Left renal cortex interstitium (tissue), 4 donors: ENCODE data around the gene UBQLN2. TPM values are rescaled to one million over a fixed set of nuclear protein-coding genes. Genes with fewer than 3 reads are reported as not detected.
"Not testable (repeated sequence)": the region's sequence is repeated elsewhere in the genome, so short reads cannot be mapped to it uniquely, and the experiment has no call there.

ENCODE experiments used
- DNase-seq, 4 donors: peaks; one replicate each; pipeline ENCODE4 v3.0.0-alpha.2; 2013; ENCODE audit warnings: low read depth in 4 of 4, low spot score in 2 of 4, missing footprints in 1 of 4
- polyA plus RNA-seq, 4 donors: library from polyadenylated mRNA; unstranded; fragments of 120-200 nt; gene quantifications; one replicate each; pipeline ENCODE4 v1.2.1, GENCODE V29; 2013; ENCODE audit not compliant: insufficient read length in 4 of 4

UBQLN2 gene
- polyA plus RNA-seq = 10 to 100 TPM; 38.4 to 45.9 (median 43.5) TPM

DNA sequence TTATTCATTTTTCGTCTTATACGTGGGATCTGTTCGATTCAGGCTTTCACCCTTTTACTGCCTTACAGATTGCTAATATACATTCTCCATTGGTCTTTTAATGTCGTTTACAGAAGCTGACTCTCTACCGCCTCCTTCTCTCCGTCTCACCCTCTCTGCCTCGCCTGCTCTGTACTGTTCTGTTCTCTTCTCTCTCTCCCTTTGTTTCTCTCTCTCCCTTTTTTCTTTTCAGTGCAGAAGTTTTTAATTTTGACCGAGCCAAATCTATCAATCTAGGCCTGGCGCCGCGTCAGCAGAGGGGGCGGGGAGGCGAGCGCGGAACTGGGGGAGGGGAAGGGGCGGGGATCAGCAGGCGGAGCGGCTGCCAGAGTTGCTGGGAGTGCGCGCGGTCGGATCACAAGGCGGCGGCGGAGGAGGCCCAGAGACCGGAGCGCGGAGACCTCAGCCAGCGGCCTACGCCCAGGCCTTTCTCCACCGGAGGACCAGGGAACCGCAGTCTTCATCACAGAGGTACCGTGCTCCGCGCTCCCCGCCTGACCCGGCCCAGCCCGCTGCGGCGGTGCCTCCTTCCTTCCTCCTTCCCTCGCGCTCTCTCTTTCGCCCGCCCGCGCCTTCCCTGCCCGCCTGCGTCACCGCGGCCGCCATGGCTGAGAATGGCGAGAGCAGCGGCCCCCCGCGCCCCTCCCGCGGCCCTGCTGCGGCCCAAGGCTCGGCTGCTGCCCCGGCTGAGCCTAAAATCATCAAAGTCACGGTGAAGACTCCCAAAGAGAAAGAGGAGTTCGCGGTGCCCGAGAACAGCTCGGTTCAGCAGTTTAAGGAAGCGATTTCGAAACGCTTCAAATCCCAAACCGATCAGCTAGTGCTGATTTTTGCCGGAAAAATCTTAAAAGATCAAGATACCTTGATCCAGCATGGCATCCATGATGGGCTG lies at the start of gene UBQLN2:
TSS of gene UBQLN2 (plus strand) at position 397 of the 931 bp plus-strand sequence. CDS start at position 644, 247 bp downstream.
- peak in 3 of 4 donors; percentile 50 to 71 (median 56) for DNase-seq

DNA sequence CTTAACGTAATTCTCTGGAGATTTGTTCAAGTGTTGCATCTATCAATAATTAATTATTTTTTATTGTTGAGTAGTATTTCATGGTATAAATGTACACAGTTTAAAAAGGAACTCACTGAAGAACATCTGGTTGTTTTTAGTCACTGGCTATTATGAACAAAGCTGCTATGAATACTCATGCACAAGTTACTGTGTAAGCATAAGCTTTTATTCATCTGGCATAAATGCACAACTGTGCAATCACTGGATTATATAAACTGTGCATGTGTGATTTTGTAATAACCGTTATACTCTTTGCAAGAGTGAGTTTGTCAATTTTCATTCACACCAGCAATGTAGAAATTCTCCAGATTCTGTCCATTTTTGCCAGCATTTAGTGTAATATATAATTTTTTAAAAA lies 43.8 kb upstream of the UBQLN2 start:
- no peak for DNase-seq

DNA sequence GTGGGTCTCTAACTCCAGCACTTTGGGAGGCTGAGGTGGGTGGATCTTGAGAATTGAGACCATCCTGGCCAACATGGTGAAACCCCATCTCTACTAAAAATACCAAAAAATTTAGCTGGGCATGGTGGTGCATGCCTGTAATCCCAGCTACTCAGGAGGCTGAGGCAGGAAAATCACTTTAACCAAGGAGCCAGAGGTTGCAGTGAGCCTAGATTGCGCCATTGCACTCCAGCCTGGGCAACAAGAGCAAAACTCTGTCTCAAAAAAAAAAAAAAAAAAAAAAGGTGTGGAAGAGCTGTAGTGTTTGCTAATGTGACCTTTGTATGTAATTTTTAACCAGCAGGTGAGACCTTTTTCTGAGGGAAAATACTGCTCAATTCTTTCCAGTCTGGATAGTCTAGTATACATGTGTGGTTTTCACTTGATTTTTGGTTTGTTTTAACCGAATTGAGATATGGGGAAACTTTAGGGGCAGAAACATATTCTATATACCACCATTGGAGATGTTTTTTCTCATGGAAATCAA lies 33.9 kb upstream of the UBQLN2 start:
- not testable (repeated sequence) for DNase-seq

DNA sequence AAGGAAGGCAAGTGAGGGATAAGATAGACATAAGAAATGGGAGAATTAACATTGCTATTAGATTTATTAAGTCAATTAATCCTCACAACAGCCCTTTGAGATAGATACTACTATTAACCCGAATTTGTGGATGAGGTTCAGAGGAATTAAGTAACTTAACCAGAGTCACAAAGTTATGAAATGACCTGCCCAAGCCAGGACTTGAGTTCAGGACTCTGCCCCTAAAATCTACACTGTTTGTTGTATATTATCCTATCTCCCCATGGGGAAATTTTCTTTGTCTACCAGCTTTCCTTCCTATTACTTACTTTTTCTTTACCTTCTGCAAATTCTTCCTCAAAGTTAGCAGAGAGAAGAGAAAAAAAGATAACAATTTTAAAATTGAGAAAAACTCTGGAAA lies 33.4 kb upstream of the UBQLN2 start:
- DNase-seq = no peak

DNA sequence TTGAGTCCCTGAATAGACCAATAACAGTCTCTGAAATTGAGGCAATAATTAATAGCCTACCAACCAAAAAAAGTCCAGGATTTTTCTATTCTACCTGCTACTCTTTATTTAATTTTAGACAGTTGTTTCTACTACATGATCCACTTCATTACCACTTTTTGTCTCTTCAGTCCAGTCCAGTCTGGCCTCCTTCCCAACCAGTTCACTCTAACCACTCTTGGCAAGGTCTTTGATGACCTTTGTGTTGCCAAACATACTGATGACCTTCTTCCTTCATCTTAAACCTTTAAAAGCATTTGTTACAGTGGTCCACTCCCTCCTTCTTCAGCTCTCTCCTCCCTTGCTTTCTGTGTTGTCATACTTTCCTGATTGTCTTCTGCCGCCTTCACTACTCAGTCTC lies 12.8 kb upstream of the UBQLN2 start:
- DNase-seq = no peak

DNA sequence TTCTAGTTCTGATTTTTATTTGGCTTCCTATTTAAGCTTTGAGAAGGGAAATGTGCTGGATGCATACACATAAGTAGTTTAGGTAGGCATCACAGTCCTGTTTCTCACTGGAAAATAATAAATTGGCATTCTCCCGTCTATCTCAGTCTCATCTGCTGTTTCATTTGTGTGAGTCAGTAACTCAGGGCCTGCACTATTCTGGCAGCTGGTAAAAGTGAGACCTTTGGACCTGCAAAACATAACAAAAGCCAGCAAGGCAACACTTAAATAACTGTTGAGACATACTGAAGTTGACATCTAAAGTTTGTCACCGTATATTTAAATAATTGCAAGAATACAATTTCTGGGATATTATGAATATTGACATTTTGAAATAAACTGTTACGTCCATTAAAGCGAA lies 8.6 kb upstream of the UBQLN2 start:
- DNase-seq = no peak

DNA sequence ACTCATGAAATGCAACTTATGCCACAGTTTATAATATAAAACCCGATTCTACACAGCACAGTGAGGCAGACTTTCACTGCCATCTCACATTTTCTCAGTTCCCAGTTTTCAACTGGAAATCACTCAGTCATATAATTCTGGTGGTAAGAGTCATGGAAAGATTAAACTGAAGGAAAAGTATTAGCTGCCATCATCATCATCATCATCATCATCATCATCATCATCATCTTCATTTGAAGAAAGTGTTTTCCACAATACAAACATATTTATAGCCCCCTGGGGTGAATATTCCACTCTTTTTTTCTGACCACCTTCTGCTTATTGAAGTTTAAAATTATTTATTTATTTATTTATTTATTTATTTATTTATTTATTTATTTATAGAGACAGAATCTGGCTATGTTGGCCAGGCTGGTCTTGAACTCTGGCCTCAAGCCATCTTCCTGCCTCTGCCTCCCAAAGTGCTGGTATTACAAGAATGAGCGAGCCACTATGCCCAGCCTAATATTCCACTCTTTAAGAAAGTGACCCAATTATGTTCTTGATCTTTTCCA lies 6.0 kb upstream of the UBQLN2 start:
- DNase-seq = no peak

DNA sequence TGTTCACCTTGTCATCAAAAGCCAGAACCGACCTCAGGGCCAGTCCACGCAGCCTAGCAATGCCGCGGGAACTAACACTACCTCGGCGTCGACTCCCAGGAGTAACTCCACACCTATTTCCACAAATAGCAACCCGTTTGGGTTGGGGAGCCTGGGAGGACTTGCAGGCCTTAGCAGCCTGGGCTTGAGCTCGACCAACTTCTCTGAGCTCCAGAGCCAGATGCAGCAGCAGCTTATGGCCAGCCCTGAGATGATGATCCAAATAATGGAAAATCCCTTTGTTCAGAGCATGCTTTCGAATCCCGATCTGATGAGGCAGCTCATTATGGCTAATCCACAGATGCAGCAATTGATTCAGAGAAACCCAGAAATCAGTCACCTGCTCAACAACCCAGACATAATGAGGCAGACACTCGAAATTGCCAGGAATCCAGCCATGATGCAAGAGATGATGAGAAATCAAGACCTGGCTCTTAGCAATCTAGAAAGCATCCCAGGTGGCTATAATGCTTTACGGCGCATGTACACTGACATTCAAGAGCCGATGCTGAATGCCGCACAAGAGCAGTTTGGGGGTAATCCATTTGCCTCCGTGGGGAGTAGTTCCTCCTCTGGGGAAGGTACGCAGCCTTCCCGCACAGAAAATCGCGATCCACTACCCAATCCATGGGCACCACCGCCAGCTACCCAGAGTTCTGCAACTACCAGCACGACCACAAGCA lies 898 bp downstream of the UBQLN2 start:
- peak in 2 of 4 donors; percentile 12 to 23 for DNase-seq

DNA sequence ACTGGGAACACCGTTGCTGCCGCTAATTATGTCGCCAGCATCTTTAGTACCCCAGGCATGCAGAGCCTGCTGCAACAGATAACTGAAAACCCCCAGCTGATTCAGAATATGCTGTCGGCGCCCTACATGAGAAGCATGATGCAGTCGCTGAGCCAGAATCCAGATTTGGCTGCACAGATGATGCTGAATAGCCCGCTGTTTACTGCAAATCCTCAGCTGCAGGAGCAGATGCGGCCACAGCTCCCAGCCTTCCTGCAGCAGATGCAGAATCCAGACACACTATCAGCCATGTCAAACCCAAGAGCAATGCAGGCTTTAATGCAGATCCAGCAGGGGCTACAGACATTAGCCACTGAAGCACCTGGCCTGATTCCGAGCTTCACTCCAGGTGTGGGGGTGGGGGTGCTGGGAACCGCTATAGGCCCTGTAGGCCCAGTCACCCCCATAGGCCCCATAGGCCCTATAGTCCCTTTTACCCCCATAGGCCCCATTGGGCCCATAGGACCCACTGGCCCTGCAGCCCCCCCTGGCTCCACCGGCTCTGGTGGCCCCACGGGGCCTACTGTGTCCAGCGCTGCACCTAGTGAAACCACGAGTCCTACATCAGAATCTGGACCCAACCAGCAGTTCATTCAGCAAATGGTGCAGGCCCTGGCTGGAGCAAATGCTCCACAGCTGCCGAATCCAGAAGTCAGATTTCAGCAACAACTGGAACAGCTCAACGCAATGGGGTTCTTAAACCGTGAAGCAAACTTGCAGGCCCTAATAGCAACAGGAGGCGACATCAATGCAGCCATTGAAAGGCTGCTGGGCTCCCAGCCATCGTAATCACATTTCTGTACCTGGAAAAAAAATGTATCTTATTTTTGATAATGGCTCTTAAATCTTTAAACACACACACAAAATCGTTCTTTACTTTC lies 1.8 kb downstream of the UBQLN2 start:
- DNase-seq = peak in 2 of 4 donors; percentile 10 to 19

DNA sequence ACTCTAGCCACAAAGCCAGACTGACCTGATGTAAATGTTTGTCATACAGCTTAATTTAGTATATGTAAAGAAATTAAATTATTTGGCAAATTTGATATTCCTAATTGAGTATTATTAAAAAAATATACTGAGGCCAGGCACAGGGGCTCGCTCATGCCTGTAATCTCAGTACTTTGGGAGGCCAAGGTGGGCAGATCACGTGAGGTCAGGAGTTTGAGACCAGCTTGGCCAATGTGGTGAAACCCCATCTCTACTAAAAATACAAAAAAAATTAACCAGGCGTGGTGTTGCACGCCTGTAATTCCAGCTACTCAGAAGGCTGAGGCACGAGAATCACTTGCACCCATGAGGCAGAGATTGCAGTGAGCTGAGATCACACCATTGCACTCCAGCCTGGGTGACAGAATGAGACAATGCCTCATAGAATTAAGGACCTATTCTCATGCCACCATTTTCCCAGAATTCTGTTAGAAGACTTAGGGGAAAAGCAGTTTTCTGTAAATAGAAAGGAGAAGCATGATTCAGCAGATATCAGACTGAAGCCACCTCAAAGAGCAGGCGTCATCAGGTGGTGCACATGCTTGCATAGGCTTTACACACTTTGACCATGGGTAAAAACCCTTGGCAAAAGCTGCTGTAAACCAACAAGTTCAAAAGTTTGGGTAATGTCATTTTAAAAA lies 6.1 kb downstream of the UBQLN2 start:
- no peak for DNase-seq

DNA sequence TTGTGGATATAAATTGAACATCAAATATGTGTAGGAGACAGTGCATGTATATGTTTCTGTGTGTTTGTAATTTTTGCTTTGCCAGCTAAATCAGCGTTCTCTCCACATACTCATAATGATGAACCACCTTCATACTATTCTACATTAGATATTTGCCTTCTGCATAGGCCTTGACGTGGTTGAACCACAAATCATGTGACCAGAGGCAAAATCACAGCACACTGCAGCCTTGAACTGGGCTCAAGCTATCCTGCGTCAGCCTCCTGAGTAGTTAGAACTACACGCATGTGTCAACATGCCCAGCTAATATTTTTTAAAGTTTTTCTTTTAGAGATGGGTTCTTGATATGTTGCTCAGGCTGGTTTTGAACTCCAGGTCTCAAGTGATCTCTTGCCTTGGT lies 9.5 kb downstream of the UBQLN2 start:
- no peak for DNase-seq

DNA sequence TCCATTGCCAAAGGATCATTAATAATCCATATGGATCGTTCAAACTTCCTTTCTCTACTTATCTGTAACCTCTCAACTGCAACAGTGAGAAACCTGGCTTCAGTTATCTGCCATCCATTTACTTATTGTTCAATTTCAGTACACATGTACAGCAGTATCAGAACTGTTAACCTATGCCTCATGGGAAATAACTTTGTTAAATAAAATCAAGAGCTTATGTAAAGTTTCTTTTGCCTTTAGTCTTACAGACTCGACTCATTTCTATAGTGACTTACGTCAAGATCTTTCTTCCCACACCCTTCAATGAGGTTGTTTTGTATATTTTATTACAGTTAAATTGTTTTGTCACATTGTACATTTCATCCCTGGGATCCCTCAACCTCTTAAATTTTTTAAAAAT lies 11.4 kb downstream of the UBQLN2 start:
- DNase-seq = no peak

DNA sequence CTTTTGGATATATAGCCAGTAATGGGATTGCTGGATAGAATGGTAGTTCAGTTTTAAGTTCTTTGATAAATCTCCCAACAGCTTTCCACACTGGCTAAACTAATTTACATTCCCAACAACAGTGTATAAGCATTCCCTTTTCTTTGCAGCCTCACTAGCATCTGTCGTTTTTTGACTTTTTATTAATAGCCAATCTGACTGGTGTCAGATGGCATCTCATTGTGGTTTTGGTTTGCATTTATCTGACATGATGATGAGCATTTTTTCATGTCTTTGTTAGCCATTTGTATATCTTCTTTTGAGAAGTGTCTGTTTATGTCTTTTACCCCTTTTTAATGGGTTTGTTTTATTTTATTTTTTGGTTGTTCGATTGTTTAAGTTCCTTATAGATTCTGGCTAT lies 13.3 kb downstream of the UBQLN2 start:
- DNase-seq = no peak

DNA sequence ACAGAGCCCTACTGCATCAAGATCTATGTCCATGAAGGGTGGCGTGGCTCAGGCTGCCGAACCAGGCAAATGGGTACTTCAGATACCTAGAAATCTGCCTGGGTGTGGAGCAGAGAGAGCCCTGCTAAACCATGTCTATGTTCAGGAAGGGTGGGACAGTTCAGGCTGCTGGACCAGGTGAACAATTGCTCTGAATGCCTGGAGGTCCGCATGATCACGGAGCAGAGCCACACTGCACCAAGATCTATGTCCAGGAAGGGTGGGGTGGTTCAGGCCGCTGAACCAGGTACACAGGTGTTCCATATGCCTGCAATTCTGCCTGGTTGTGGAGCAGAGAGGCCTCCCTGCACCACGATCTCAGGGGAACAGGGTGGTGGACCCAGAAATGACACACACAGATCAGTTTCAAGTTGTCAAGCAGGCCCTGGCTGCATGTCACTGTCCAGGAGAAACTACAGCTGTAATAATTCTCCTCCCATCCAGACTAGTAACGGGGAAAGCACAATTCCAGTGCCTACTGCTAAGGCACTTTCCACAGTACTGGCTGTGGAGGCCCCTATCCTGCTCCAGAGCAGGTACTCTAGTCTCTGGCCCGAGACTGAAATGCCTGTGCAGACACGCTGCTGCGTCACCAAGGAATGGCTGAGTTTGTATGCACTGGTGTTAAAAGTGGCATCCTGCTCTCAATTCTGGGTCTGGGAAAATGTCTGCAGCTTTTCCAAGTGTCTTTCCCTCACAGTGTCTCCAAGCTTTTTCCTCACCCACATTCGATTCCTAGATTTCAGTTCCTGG lies 25.2 kb downstream of the UBQLN2 start:
- DNase-seq = no peak

DNA sequence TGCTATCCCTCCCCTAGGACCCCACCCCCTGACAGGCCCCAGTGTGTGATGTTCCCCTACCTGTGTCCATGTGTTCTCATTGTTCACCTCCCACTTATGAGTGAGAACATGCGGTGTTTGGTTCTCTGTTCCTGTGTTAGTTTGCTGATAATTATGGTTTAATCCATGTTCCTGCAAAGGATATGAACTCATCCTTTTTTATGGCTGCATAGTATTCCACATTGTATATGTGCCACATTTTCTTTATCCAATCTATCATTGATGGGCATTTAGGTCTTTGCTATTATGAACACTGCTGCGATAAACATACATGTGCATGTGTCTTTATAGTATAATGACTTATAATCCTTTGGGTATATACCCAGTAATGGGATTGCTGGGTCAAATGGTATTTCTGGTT lies 28.4 kb downstream of the UBQLN2 start:
- not testable (repeated sequence) for DNase-seq

DNA sequence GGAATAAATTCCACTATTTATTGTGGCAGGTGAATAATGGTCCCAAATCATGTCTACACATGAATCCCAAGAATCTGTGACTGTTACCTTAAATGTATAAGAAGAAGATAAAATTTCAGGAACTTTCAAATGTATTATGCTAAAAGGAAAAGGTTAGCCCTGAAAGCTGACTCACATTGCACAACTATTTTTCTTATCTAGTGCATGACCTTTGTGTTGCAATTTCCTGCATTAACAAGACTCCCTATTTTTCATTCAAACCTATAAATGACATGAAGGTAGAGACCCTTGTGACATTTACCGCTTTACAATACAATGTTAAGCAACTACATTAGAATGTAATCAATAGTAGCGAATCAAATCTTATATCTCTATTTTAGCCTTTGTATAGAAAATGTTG lies 36.7 kb downstream of the UBQLN2 start:
- no peak for DNase-seq

DNA sequence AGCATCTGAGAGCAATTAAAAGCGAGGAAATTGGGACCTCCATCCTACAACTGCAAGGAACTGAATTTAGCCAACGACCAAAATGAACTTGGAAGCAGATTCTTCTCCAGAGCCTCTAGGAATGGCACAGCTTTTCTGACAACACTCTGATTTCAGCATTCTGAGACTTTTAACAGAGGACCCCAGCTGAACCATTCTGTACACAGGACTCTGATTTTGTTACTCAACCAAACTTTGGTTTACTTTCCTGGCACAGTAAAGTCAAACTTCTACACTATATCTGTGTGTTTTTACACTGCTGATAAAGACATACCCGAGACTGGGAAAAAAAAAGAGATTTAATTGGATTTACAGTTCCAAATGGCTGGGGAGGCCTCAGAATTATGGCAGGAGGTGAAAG lies 37.6 kb downstream of the UBQLN2 start:
- no peak for DNase-seq

DNA sequence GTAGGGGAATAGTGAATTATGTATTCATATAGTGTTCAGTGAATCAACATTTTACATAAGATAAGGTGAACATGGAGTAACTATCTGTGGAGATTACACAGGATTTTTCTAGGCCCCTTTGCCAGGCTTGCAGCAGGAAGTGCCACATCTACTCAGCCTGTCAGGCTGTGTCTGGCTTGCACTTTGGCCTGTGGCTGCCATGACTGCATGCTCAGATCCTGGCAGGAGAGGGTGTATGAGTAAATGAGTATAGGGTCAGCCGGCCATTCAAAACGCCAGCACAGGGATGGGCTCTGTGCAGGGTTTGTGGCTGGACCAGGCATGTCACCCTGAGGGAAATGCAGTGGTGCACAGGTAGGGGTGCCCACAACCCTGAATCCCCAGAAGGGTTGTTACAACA lies 51.9 kb downstream of the UBQLN2 start:
- no peak for DNase-seq
